HCT116 (cell line): Measurements from ENCODE around the gene ASB4. TPM values are rescaled to one million over a fixed set of nuclear protein-coding genes. Genes with fewer than 3 reads are reported as not detected.

Experiments used
- ATAC-seq: fragments of 200-7000 bp; cut with Tn5 transposase; 2 replicates; pipeline ENCODE4 v1.9.1; 2020; ENCODE audit warnings: mild to moderate bottlenecking, moderate library complexity
- BruUV-seq: library from RNA; stranded (reverse); fragments of 400-500 nt; replicated peaks from 2 replicates; lab custom pipeline; 2021; lab: Mats Ljungman, UMichigan
- CTCF ChIA-PET: fragments of 300-600 bp; sonication (Branson Sonifier 250); formaldehyde crosslinking; loops from one replicate; lab custom pipeline; 2021; ENCODE audit warnings: antibody characterized with exemption; lab: Charles Lee
- POLR2A ChIA-PET: fragments of 300-600, 350-600 bp; sonication (Branson Sonifier 250); formaldehyde crosslinking; loops from one replicate; lab custom pipeline; 2021; ENCODE audit warnings: antibody characterized with exemption; lab: Charles Lee
- RAD21 ChIA-PET, 2 experiments: fragments of 300-600 bp; sonication (Branson Sonifier 250); formaldehyde crosslinking; loops; one replicate each; lab custom pipeline; 2023; ENCODE audit warnings: low total read pairs in 2 of 2; ENCODE audit not compliant: uncharacterized antibody in 2 of 2, unreplicated experiment in 2 of 2, low non-redundant PET in 1 of 2; lab: Charles Lee
- DNase-seq: peaks from one replicate; pipeline ENCODE4 v3.0.0-alpha.2; 2010; ENCODE audit warnings: low read depth, low spot score
- H2AFZ ChIP-seq: fragments of 200-600 bp; shearing (Covaris generic), sonication (generic); 2 replicates; pipeline ENCODE4 v1.6.1; 2017; ENCODE audit warnings: low read depth, mixed run types, mixed read lengths, antibody characterized with exemption, low read length; ENCODE audit not compliant: poor library complexity, severe bottlenecking
- H3K27ac ChIP-seq: 2 replicates; pipeline ENCODE4 v1.5.1; 2012; ENCODE audit warnings: low read depth, low read length
- H3K27me3 ChIP-seq: fragments of 200-600 bp; sonication (generic); 2 replicates; pipeline ENCODE4 v1.6.1; 2016; ENCODE audit warnings: mixed run types, low read length, mixed read lengths; ENCODE audit not compliant: insufficient read depth
- H3K36me3 ChIP-seq, 2 experiments: fragments of 200-500 bp in 1 of 2; fragments of 200-600 bp in 1 of 2; sonication (Bioruptor generic) in 1 of 2; sonication (generic) in 1 of 2; 2 replicates each; pipeline versions ENCODE4 v1.5.1 to v1.6.1; 2014 to 2016; ENCODE audit warnings: low read length in 2 of 2, inconsistent platforms in 1 of 2, mixed read lengths in 1 of 2, mixed run types in 1 of 2; ENCODE audit not compliant: insufficient read depth in 2 of 2, control insufficient read depth in 1 of 2
- H3K4me1 ChIP-seq, 2 experiments: fragments of 200-600 bp in 1 of 2; sonication (generic) in 1 of 2; 2 replicates each; pipeline versions ENCODE4 v1.5.1 to v1.6.1; 2012 to 2017; ENCODE audit warnings: low read length in 2 of 2, inconsistent platforms in 1 of 2, mild to moderate bottlenecking in 1 of 2, mixed read lengths in 1 of 2, mixed run types in 1 of 2, moderate library complexity in 1 of 2; ENCODE audit not compliant: insufficient read depth in 2 of 2, control insufficient read depth in 1 of 2
- H3K4me2 ChIP-seq: fragments of 200-600 bp; sonication (generic); 2 replicates; pipeline ENCODE4 v1.6.1; 2017; ENCODE audit warnings: mixed run types, low read length, mixed read lengths
- H3K4me3 ChIP-seq, 2 experiments: fragments of 200-600 bp in 1 of 2; sonication (generic) in 1 of 2; replicated peaks in 1 of 2; 2 replicates each; pipeline ENCODE4 v1.5.1; 2011 to 2016; ENCODE audit warnings: low read length in 2 of 2, control low read depth in 1 of 2, low read depth in 1 of 2, mild to moderate bottlenecking in 1 of 2, mixed read lengths in 1 of 2, mixed run types in 1 of 2
- H3K79me2 ChIP-seq: fragments of 200-600 bp; sonication (generic); 2 replicates; pipeline ENCODE4 v1.6.1; 2017; ENCODE audit warnings: mild to moderate bottlenecking, mixed run types, low read length, moderate library complexity, mixed read lengths; ENCODE audit not compliant: insufficient read depth
- H3K9ac ChIP-seq: fragments of 200-600 bp; sonication (generic); 2 replicates; pipeline ENCODE4 v1.6.1; 2016; ENCODE audit warnings: low read length, mixed read lengths
- H3K9me2 ChIP-seq: fragments of 200-600 bp; sonication (generic), shearing (Covaris generic); 2 replicates; pipeline ENCODE4 v1.6.1; 2017; ENCODE audit warnings: mixed run types, mild to moderate bottlenecking, moderate library complexity; ENCODE audit not compliant: insufficient read depth
- H3K9me3 ChIP-seq, 2 experiments: fragments of 200-500 bp in 1 of 2; fragments of 200-600 bp in 1 of 2; sonication (Bioruptor generic) in 1 of 2; sonication (generic) in 1 of 2; 2 replicates each; pipeline ENCODE4 v1.6.1; 2014 to 2017; ENCODE audit warnings: low read length in 2 of 2, mixed read lengths in 2 of 2, inconsistent platforms in 1 of 2, low read depth in 1 of 2, mild to moderate bottlenecking in 1 of 2, mixed run types in 1 of 2, moderate library complexity in 1 of 2; ENCODE audit not compliant: control insufficient read depth in 1 of 2, insufficient read depth in 1 of 2
- H4K20me1 ChIP-seq: fragments of 200-600 bp; sonication (generic), shearing (Covaris generic); 2 replicates; pipeline ENCODE4 v1.6.1; 2017; ENCODE audit warnings: mixed run types, mild to moderate bottlenecking, moderate library complexity; ENCODE audit not compliant: insufficient read depth
- CEBPB ChIP-seq: IDR thresholded peaks from 2 replicates; pipeline ENCODE4 v1.6.1; 2012; ENCODE audit warnings: low read depth
- CTCF ChIP-seq, 3 experiments: fragments of 200-600 bp in 1 of 3; sonication (generic) in 1 of 3; IDR thresholded peaks in 2 of 3; conservative IDR thresholded peaks in 1 of 3; 2 replicates each; pipeline ENCODE4 v1.5.1; 2012 to 2017; ENCODE audit warnings: low read depth in 2 of 3, low read length in 2 of 3, antibody characterized with exemption in 1 of 3, borderline replicate concordance in 1 of 3, control low read depth in 1 of 3, mild to moderate bottlenecking in 1 of 3, mixed read lengths in 1 of 3, mixed run types in 1 of 3, moderate library complexity in 1 of 3; ENCODE audit not compliant: insufficient read depth in 1 of 3
- EGR1 ChIP-seq: IDR thresholded peaks from 2 replicates; pipeline ENCODE4 v1.6.1; 2012; ENCODE audit warnings: low read depth
- EZH2 ChIP-seq: fragments of 200-600 bp; sonication (generic); IDR thresholded peaks from 2 replicates; pipeline ENCODE4 v1.6.1; 2017; ENCODE audit warnings: antibody characterized with exemption, mixed run types
- POLR2AphosphoS5 ChIP-seq: IDR thresholded peaks from 2 replicates; pipeline ENCODE4 v1.6.1; 2011; ENCODE audit warnings: mild to moderate bottlenecking, low read depth, low read length, moderate library complexity
- SIN3A ChIP-seq: IDR thresholded peaks from 2 replicates; pipeline ENCODE4 v1.6.1; 2012; ENCODE audit warnings: low read depth
- SP1 ChIP-seq: IDR thresholded peaks from 2 replicates; pipeline ENCODE4 v1.6.1; 2012; ENCODE audit warnings: low read depth
- SRF ChIP-seq: IDR thresholded peaks from 2 replicates; pipeline ENCODE4 v1.6.1; 2012; ENCODE audit warnings: low read depth
- YY1 ChIP-seq: IDR thresholded peaks from 2 replicates; pipeline ENCODE4 v1.6.1; 2011; ENCODE audit warnings: low read length, low read depth, moderate library complexity, mild to moderate bottlenecking; ENCODE audit not compliant: insufficient replicate concordance; ENCODE audit errors: extremely low read depth
- ZNF274 ChIP-seq: fragments of 200-500 bp; sonication (Bioruptor generic); IDR thresholded peaks from 2 replicates; pipeline ENCODE4 v1.6.1; 2014; ENCODE audit warnings: mild to moderate bottlenecking, low read depth, low read length, inconsistent platforms
- intact Hi-C: fragments of 100-400 bp; cut with micrococcal nuclease; formaldehyde crosslinking; loops from 2 replicates; pipeline ENCODE4 v1.10.0; 2022
- total RNA-seq: library from RNA; stranded (reverse); gene quantifications from one replicate; pipeline ENCODE4 v1.2.1, GENCODE V29; 2021; ENCODE audit not compliant: unreplicated experiment
- TF ChIP-seq, protein P1 (sequence below): IDR thresholded peaks from 2 replicates; pipeline ENCODE4 v1.6.1; 2012; ENCODE audit warnings: low read depth
- TF ChIP-seq, protein P2 (sequence below): IDR thresholded peaks from 2 replicates; pipeline ENCODE4 v1.6.1; 2011; ENCODE audit warnings: mild to moderate bottlenecking, low read length, moderate library complexity; ENCODE audit not compliant: insufficient replicate concordance; ENCODE audit errors: extremely low read depth

Gene ASB4
- total RNA-seq, 1 experiment from 2014 or later, result 0.12 TPM

- RAD21 ChIA-PET, result no interaction called here
- no peak for ATAC-seq
Observed at GRCh38 chr7:95556777-95557176, 71.0 kb downstream of the ASB4 start.

More at GRCh38 chr7:95556777-95557176, 71.0 kb downstream of the ASB4 start:
- Histone ChIP-seq H3K79me2 (no peaks in the 10 kb centered on the region), H3K36me3 (no peaks in the 10 kb centered on the region), H3K9me3 (no peaks in the 10 kb centered on the region), H4K20me1 (no peaks in the 10 kb centered on the region), H3K4me1 (no peaks in the 10 kb centered on the region), H3K4me3 (no peak overlapping the region), H3K27ac (no peak overlapping the region), H3K9ac (no peak overlapping the region), H3K4me2 (no peak overlapping the region), H2AFZ (no peak overlapping the region), H3K9me2 (no peaks in the 10 kb centered on the region), H3K27me3 (no peaks in the 10 kb centered on the region)
- intact Hi-C loops, result no loop called here
- BruUV-seq, result no TSS peak
- ChIA-PET POLR2A (no interaction called here), CTCF (interaction anchor here (1.6 to 1.7 kb wide), 2 partner anchors 12 to 127 kb away, joined by 5 read pairs; no protein-coding TSS in a partner anchor)
- no peak for DNase-seq
- TF ChIP-seq YY1 (no peak), EGR1 (no peak), CEBPB (no peak), EZH2 (no peak), SIN3A (no peak), POLR2AphosphoS5 (no peak), SRF (no peak), CTCF (IDR thresholded peaks at IDR 0.05 in 2 of 3, conservative IDR thresholded peaks at IDR 0.05 in 1 of 3; ENCODE audit: borderline replicate concordance in 1 of 3, insufficient read depth in 1 of 3, low read depth in 2 of 3, low read length in 2 of 3) (no peak), SP1 (no peak), ZNF274 (no peak)
- TF ChIP-seq, protein P1, sequence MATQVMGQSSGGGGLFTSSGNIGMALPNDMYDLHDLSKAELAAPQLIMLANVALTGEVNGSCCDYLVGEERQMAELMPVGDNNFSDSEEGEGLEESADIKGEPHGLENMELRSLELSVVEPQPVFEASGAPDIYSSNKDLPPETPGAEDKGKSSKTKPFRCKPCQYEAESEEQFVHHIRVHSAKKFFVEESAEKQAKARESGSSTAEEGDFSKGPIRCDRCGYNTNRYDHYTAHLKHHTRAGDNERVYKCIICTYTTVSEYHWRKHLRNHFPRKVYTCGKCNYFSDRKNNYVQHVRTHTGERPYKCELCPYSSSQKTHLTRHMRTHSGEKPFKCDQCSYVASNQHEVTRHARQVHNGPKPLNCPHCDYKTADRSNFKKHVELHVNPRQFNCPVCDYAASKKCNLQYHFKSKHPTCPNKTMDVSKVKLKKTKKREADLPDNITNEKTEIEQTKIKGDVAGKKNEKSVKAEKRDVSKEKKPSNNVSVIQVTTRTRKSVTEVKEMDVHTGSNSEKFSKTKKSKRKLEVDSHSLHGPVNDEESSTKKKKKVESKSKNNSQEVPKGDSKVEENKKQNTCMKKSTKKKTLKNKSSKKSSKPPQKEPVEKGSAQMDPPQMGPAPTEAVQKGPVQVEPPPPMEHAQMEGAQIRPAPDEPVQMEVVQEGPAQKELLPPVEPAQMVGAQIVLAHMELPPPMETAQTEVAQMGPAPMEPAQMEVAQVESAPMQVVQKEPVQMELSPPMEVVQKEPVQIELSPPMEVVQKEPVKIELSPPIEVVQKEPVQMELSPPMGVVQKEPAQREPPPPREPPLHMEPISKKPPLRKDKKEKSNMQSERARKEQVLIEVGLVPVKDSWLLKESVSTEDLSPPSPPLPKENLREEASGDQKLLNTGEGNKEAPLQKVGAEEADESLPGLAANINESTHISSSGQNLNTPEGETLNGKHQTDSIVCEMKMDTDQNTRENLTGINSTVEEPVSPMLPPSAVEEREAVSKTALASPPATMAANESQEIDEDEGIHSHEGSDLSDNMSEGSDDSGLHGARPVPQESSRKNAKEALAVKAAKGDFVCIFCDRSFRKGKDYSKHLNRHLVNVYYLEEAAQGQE, result no peak
- TF ChIP-seq, protein P2, sequence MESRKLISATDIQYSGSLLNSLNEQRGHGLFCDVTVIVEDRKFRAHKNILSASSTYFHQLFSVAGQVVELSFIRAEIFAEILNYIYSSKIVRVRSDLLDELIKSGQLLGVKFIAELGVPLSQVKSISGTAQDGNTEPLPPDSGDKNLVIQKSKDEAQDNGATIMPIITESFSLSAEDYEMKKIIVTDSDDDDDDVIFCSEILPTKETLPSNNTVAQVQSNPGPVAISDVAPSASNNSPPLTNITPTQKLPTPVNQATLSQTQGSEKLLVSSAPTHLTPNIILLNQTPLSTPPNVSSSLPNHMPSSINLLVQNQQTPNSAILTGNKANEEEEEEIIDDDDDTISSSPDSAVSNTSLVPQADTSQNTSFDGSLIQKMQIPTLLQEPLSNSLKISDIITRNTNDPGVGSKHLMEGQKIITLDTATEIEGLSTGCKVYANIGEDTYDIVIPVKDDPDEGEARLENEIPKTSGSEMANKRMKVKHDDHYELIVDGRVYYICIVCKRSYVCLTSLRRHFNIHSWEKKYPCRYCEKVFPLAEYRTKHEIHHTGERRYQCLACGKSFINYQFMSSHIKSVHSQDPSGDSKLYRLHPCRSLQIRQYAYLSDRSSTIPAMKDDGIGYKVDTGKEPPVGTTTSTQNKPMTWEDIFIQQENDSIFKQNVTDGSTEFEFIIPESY, result no peak
